Activated T-cell treated with anti-CD3 and anti-CD28 coated beads for 48 hours (primary cell): Measurements from ENCODE around the gene ITPRIPL2.
A peak's percentile ranks its signal among the peaks of the same experiment; 100 is the strongest.

Experiments
- DNase-seq: peaks from one replicate; pipeline ENCODE4 v3.0.0-alpha.2; 2020; ENCODE audit warnings: low read depth

ITPRIPL2 gene

DNA sequence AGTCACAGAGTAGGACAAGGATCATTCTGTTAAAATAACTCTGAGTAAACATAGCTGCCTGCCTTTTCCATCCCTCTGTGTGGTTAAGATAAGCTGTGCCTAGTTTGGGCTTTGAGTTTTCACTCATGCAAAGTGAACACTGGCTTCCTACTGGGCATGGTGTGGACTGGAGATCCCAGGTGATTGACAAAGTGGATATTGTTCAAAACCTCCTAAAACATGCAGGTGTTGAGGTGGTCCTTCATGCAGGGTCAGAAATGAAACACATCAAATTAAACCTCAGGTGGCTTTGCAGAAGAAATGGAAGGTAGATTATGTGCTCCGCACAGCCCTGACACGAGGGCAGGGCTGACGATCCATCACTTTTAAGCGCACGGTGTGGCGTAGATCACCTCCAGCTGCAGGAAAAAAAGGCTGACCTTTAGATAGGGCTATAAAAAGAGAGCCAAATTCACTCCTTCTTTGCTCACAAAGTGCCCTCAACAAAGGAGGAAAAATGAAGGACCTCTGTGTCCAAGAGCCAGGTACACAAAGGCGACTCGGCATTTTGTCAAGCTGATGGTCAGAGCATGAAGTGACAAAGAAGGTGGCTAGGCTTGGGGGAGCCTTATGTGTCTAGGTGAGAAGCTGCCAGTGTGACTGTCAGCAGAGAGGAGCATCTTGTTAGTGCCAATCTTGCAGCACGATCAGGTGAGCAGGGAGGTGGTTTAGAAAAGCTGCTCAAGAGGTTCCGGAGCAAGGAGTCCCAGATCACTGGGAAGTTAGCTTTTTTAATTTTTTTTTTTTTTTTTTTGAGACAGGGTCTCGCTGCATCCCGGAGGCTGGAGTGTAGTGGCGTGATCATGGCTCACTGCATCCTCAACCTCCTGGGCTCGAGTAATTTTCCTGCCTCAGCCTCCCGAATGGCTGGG lies 19.9 kb upstream of the ITPRIPL2 start:
- DNase-seq = no peak

GRCh38 chr16:19094542-19095365 lies 19.0 kb upstream of the ITPRIPL2 start:
- DNase-seq = no peak

- DNase-seq = no peak
Measured at GRCh38 chr16:19095654-19096053, 18.1 kb upstream of the ITPRIPL2 start.

- no peak for DNase-seq
Measured at GRCh38 chr16:19098173-19098572, 15.6 kb upstream of the ITPRIPL2 start.

DNA sequence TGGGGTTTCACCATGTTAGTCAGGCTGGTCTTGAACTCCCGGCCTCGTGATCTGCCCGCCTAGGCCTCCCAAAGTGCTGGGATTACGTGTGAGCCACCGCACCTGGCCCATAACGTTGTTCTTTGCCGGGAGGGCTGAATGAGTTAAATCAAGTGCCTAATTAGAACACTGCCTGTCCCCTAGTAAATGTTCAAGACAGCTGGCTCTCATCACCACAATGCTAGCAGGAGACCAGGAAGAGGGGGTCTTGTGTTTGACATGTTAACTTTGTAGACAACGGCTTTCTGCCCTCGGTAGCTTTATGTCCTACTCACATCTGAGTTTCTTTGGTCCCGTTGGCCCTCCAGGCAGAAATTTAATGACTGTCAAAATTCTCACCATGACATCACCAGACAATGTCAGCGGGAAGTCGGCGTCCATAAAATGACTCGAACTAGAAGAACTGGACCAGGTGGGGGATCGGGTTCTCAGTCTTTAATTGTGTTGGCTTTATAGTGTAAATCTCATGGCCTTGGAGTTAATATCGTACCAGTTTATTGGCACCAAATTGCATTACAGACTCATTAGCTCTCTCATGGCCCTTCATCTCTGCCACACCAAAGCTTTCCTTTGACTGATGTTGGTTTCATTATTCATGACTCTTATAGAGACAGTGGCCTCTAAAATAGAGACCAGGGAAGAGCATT lies 11.4 kb upstream of the ITPRIPL2 start:
- no peak for DNase-seq

DNA sequence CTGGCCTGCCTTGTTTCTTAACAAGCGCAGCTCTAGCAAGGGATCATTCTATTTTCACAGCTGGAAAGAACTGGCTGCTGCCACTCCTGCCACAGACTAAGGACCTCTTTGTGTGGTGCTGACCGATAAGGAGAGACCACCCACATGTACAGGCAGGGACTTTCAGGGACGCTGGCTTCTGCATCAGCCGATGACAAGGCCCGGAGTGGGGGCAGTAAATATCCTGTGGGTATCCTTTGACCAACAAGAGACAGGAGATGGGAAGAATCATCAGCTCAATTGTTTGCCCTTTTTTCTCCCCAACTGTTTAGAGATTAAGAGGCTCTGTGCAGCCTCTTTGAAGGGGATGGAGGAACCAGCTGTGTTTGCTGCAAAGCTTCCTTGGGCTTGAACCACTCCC lies 9.2 kb upstream of the ITPRIPL2 start:
- no peak for DNase-seq

DNA sequence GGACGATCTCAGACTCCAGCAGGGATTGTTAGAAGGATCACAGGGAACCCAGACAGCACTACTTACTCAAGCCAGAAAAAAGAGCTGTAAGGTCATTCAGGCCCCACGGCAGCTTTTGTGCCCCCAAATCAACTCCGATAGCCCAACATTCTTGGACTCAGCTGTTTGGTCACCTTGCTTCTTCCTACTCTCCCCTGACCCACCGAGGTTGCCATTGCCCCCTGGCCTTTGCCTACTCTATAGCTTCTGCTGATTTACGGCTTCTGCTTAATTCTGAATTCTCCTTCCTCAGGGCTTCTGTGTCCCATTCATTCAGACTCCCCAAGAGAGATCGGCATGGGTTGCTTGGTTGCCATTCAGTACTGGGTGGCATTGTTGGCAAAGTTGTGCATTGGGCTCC lies 8.6 kb upstream of the ITPRIPL2 start:
- DNase-seq = no peak

DNA sequence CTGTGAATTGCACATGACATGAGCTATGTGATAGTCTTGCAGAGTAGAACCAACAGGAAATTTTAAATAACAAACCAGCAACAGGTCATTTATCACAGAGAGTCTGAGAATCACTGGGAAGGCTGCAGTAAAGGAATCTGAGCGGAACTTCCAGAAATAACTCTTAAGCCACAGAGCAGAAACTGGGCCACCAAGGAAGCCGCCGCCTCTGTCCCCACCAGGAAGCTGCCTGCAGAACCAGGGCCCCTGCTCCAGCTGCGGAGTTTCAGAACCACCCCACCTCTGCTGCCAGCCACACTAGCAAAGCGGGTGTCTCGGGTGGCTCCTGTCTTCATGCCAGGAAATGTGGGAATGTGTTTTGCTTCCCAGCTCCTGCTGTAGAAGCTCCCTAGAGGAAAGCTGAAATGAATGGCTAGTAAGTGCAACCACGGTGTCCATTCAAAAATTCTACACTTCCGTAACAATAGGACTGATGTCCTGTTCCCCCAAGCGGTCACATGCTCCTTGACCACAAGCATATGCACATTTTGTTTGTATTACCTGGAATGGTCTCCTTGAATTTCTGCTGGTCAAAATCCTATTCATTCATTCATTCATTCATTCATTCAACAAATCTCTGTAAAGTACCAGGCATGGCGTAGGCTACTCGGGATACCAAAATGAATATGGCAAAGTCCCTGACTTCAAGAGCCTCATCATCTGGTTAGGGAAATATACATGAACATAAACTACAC lies 7.7 kb upstream of the ITPRIPL2 start:
- DNase-seq = no peak

DNA sequence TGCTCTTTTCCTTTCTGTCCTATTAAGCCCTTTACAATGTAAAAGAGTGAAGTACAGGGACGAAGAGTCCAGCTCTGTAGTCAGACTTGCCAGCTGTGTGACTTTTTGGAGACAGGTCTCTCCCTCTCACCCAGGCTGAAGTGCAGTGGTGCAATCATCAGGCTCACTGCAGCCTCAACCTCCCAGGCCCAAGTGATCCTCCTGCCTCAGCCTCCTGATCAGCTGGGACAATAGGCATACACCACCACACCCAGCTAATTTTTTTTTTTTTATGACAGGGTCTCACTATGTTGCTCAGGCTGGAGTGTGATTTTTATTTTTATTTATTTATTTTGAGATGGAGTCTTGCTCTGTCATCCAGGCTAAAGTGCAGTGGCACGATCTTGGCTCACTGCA lies 7.1 kb upstream of the ITPRIPL2 start:
- no peak for DNase-seq

DNA sequence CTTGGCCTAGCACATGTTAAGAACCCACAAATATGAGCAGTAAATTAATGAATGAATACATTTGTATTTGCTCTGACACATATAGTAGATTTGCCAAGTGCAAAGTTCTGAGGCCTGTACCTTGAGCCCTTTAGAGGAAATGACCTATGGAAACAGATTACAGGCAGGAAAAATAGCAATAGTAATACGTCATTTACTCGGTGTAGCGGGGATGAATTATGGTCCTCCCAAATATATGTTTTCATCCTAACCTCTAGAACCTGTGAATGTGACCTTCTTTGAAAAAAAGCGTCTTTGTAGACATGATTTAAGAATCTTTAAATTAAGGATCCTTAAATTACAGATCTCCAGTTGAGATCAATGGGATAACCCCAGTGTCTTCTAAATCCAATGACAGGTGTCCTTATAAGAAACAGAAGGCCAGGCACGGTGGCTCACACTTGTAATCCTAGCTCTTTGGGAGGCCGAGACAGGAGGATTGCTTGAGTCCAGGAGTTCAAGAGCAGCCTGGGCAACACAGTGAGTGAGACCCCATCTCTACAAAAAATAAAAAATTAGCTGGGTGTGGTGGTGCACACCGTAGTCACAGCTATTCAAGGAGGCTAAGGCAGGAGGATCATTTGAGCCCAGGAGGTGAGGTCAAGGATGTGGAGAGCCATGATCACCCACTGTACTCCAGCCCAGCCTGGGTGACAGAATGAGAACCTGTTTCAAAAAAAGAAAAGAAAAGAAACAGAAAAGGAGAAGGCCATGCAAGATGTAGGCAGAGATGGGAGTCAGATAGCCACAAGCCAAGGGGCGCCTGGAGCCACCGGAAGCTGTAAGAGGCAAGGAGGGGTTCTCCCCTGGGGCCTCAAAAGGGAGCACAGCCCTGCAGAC lies 5.1 kb upstream of the ITPRIPL2 start:
- no peak for DNase-seq

DNA sequence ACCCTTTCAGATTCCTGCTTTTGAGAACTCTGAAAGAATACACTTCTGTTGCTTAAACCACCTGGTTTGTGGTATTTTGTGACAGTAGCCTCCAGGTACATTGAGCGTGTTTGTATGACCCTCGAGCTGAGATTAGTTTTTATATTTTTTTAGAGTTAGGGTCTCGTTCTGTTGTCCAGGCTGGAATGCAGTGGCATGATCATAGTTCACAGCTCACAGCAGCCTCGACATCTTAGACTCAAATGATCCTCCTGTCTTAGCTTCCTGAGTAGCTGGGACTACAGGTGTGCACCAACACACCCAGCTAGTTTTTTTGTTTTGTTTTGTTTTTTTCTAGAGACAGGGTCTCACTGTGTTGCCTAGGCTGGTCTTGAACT lies 4.5 kb upstream of the ITPRIPL2 start:
- DNase-seq = no peak

DNA sequence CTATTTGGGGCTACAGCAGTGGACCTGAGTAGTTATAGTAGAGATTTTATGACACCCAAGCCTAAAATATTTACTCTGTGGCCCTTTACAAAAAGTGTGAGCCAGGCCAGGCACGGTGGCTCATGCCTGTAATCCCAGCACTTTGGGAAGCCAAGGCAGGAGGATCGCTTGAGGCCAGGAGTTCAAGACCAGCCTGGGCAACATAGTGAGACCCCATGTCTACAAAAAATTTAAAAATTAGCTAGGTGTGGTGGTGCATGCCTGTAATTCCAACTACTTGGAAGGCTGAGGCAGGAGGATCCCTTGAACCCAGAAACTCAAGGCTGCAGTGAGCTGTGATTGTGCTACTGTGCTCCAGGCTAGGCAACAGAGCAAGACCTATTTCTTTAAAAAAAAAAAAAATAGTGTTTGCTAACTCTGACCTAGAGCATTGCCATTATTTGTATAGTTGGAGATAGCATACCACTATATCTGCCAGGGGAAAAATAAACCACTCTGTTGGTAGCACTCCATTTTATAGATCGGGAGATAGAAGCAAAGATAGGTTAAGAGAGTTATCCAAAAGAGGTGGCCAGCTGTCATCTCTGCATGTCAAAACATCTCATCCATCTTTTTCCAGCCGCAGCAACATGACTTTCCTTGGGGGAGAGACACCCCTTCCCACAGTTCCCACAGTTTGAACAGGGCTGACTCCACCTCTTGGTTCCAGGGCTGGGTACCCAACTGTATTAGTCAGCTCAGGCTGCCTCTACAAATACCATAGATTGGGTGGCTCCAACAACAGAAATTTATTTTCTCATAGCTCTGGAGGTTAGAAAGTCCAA lies 3.0 kb upstream of the ITPRIPL2 start:
- DNase-seq = no peak

DNA sequence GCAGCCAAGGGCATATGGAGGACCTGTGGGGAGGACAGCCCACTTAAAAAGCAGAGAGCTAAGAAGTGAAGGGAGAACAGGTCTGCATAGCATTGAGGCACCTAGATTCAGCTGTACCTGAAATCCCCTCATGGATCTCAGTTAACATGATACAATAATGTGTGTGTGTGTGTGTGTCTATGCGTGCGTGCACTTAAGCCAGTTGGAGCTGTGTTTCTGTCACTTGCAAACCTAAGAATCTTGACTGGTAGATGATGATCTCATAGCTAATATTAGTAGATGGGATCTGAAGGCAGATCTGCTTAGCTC lies 1.7 kb upstream of the ITPRIPL2 start:
- no peak for DNase-seq

DNA sequence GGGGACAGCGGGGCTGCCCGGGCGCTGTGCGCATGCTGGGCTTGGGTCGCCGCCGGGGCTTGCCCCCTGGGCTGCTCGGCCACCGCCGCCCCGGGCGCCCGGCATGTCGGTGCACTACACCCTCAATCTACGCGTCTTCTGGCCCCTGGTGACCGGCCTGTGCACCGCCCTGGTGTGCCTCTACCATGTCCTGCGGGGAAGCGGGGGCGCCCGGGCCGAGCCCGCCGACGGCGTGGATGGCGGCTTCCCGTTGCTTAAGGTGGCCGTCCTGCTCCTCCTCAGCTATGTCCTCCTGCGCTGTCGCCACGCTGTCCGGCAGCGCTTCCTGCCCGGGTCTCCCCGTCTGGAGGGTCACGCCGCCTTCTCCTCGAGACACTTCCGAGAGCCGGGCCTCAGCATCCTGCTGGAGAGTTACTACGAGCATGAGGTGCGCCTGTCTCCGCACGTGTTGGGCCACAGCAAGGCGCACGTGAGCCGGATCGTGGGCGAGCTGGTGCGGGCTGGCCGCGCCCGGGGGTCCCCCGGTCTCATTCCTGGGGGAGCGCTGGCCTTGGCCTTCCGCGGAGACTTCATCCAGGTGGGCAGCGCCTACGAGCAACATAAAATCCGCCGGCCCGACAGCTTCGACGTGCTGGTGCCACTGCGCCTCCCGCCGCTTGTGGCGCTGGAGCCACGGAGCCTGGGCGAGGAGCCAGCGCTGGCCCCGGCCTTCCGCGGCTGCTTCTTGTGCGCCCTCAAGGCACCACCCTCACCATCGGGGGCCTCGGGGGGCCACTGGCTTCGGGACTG lies 789 bp downstream of the ITPRIPL2 start:
- DNase-seq = no peak

GRCh38 chr16:19115148-19116021 lies 1.6 kb downstream of the ITPRIPL2 start:
- DNase-seq = no peak

DNA sequence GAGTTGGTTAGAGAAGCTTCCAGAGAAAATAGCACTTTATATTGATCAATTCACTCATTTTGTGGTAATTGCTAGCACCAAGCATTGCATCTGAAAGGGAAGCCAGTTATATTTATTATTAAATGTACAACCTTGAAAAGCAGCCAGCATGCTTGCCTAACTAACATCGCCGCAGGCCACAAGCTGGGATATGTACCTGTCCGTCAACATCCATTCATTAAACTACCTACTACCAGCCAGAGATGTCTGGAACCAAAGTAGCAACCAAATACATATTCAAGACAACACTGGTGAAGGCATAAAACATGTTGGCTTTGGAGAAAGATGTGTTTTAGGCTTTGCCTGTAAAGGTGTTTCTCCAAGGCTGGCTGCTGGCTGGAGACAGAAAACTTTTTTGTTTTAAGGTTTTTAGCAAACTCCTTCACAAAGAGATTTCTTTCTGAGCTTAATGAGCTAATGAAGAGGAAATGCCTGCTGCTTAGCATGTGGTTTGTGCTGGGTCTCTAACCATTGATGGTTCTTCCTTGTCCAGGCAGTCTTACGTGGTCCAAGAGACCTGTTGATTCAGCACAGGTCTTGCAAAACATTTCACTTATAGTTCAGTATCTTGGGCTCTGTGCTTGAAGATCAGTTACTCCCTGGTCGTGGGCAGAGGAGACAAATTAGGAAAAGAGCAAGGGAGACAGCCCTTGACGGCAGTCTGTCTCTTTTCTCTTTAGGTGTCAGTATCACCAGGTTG lies 3.1 kb downstream of the ITPRIPL2 start:
- no peak for DNase-seq

DNA sequence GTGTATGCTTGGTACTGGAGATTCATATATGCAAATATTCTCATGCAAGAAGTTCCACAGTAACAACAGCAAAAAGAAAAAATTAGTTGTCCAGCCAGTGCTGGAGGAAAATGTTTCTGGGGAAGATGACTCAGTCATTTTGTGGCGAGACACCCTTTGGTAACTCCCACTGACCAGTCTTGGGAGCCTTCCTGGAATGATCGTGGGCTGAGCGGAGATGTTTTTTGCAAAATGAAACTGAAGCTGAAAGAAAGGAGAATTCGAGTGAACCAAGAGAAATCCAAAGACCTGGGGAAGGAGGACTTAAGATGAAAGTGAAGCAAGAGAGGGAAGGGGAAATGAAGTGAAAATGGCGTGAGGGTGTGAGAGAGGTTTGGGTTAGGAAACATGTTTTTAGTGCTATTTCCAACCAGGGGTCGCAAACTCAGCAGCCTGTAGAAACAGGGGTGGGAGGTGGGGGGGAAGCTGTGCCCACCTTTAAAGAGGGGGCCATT lies 5.2 kb downstream of the ITPRIPL2 start:
- DNase-seq = peak; percentile 45

- no peak for DNase-seq
Measured at GRCh38 chr16:19119564-19119963, 5.8 kb downstream of the ITPRIPL2 start.
